Stomach (tissue), 4 donors: Measurements from ENCODE around the gene NCOA6.

ENCODE experiments used
- CTCF ChIP-seq, 7 experiments: fragments of 450-650 bp in 4 of 7; fragments of 200-600 bp in 3 of 7; sonication (generic) in 3 of 7; IDR thresholded peaks; one replicate each; pipeline ENCODE4 v1.5.1; 2016 to 2019; ENCODE audit warnings: antibody characterized with exemption in 7 of 7, control low read depth in 2 of 7, mild to moderate bottlenecking in 1 of 7
- POLR2A ChIP-seq, 4 donors: fragments of 450-650 bp; IDR thresholded peaks; one replicate each; pipeline ENCODE4 v1.6.1; 2016; ENCODE audit warnings: antibody characterized with exemption in 4 of 4, control low read depth in 2 of 4, mild to moderate bottlenecking in 1 of 4, moderate library complexity in 1 of 4
- POLR2AphosphoS5 ChIP-seq, 3 donors: sonication (generic); formaldehyde crosslinking; IDR thresholded peaks; one replicate each; pipeline ENCODE4 v1.6.1; 2016; ENCODE audit warnings: antibody characterized with exemption in 3 of 3

DNA sequence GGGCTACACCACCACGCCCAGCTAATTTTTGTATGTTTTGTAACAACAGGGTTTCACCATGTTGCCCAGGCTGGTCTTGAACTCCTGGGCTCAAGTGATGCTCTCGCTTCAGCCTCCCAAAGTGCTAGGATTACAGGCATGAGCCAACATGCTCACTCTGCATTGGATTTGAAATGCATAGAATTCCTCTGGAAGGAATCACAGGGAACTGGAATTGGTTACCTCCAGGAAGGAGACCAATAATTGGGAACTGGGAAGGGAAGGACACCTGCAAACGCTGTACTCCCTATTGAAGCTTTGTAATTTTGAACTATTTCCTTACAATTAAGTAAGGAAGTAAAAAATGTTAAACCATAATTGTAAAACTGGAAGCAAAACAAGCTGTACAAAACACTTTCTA lies 133.6 kb downstream of the NCOA6 start:
- TF ChIP-seq CTCF (IDR thresholded peaks at IDR 0.05): no peak
- TF ChIP-seq POLR2AphosphoS5 (IDR thresholded peaks at IDR 0.05): no peak
- no peak for TF ChIP-seq POLR2A (IDR thresholded peaks at IDR 0.05)
